Activated B cell treated with CpG ODN at 0.5 μM for 24 hours (primary cell): ENCODE data around the gene SLC4A2. TPM values are rescaled to one million over a fixed set of nuclear protein-coding genes. Genes with fewer than 3 reads are reported as not detected.

Source experiments
- ATAC-seq: fragments of 200-7000 bp; cut with Tn5 transposase; one replicate; pipeline ENCODE4 v1.10.0; 2021; ENCODE audit warnings: low read depth, mild to moderate bottlenecking, moderate library complexity
- CTCF ChIA-PET: fragments of 350-600 bp; sonication (Branson Sonifier 250); formaldehyde crosslinking; loops from one replicate; lab custom pipeline; 2021; ENCODE audit warnings: antibody characterized with exemption; lab: Charles Lee
- POLR2A ChIA-PET: fragments of 350-600 bp; sonication (Branson Sonifier 250); formaldehyde crosslinking; loops from one replicate; lab custom pipeline; 2021; ENCODE audit warnings: antibody characterized with exemption; lab: Charles Lee
- DNase-seq: peaks from one replicate; pipeline ENCODE4 v3.0.0; 2022
- H3K27ac Mint-ChIP-seq: one replicate; pipeline ENCODE4 v1.8.0; 2020; ENCODE audit warnings: mixed read lengths
- H3K27me3 Mint-ChIP-seq: one replicate; pipeline ENCODE4 v1.8.0; 2021; ENCODE audit warnings: mixed read lengths
- H3K36me3 Mint-ChIP-seq: one replicate; pipeline ENCODE4 v1.8.0; 2021; ENCODE audit warnings: low read depth, mixed read lengths
- H3K4me1 Mint-ChIP-seq: one replicate; pipeline ENCODE4 v1.8.0; 2021; ENCODE audit warnings: mixed read lengths
- H3K4me3 Mint-ChIP-seq: one replicate; pipeline ENCODE4 v1.8.0; 2020; ENCODE audit warnings: mild to moderate bottlenecking, mixed read lengths
- H3K9me3 Mint-ChIP-seq: one replicate; pipeline ENCODE4 v1.8.0; 2020; ENCODE audit warnings: mixed read lengths
- intact Hi-C: fragments of 100-400 bp; cut with micrococcal nuclease; formaldehyde crosslinking; loops from one replicate; pipeline ENCODE4 v1.15.1; 2024
- total RNA-seq: library from RNA; stranded (reverse); gene quantifications from 2 replicates; pipeline ENCODE4 v1.2.3, GENCODE V29; 2022
- TF ChIP-seq, protein P1 (sequence below): fragments of 200-600 bp; IDR thresholded peaks from one replicate; pipeline ENCODE4 v1.8.0; 2022; ENCODE audit warnings: antibody characterized with exemption, mild to moderate bottlenecking

Gene SLC4A2
- total RNA-seq, 1 donor from 2014 or later = 72.5 TPM

DNA sequence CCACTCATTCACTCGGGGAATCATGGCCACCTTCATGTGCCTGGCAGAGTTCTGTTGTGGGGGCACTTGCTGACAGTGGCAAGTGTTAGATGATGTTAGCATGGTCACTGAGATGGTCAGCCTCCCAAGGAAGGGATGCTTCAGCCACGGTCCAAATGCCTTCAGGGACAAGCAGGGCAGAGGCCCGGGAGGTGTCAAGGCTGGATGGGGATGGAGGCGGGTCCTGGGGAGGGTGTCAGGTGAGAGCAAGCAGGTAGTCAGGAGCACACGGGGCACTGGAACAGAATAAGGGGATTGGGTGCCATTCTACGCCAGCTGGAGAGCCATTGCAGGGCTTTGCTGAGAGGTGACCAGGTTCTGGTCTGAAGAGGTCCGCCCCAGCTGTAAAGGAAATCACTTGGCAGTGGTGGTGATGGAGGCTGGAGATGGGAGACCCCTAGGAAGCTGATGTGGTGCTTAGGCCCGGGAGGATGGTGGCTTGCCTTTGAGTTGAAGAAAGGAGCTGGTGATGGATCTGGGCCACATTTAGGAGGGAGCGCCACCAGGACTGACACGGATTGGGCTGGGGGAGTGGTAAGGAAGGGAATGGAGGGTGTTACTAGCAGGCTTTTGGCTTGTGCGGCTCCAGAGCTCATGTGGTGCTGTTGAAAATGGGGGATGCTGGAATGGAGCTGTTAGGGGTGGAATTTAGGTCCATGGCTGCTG is 51.0 kb downstream of the SLC4A2 start:
- no peak for ATAC-seq
- H3K4me1 Mint-ChIP-seq = no peaks in the 10 kb centered on the region
- no peaks in the 10 kb centered on the region for H3K9me3 Mint-ChIP-seq
- CTCF ChIA-PET = interaction anchor here (0.7 to 6.7 kb wide), 12 partner anchors 14 to 212 kb away, joined by 3 to 43 read pairs (median 4); partner anchors contain the start of gene ABCB8
- H3K36me3 Mint-ChIP-seq = no peaks in the 10 kb centered on the region
- intact Hi-C loops = no loop called here
- POLR2A ChIA-PET = interaction anchor here (1.6 kb wide), 1 partner anchor 52 kb away, joined by 5 read pairs; no protein-coding TSS in a partner anchor
- H3K4me3 Mint-ChIP-seq = no peak overlapping the region
- H3K27ac Mint-ChIP-seq = no peak overlapping the region
- H3K27me3 Mint-ChIP-seq = peaks cover 22% of the 10 kb centered on the region
- TF ChIP-seq, protein P1, sequence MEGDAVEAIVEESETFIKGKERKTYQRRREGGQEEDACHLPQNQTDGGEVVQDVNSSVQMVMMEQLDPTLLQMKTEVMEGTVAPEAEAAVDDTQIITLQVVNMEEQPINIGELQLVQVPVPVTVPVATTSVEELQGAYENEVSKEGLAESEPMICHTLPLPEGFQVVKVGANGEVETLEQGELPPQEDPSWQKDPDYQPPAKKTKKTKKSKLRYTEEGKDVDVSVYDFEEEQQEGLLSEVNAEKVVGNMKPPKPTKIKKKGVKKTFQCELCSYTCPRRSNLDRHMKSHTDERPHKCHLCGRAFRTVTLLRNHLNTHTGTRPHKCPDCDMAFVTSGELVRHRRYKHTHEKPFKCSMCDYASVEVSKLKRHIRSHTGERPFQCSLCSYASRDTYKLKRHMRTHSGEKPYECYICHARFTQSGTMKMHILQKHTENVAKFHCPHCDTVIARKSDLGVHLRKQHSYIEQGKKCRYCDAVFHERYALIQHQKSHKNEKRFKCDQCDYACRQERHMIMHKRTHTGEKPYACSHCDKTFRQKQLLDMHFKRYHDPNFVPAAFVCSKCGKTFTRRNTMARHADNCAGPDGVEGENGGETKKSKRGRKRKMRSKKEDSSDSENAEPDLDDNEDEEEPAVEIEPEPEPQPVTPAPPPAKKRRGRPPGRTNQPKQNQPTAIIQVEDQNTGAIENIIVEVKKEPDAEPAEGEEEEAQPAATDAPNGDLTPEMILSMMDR = no peak
- DNase-seq = no peak

DNA sequence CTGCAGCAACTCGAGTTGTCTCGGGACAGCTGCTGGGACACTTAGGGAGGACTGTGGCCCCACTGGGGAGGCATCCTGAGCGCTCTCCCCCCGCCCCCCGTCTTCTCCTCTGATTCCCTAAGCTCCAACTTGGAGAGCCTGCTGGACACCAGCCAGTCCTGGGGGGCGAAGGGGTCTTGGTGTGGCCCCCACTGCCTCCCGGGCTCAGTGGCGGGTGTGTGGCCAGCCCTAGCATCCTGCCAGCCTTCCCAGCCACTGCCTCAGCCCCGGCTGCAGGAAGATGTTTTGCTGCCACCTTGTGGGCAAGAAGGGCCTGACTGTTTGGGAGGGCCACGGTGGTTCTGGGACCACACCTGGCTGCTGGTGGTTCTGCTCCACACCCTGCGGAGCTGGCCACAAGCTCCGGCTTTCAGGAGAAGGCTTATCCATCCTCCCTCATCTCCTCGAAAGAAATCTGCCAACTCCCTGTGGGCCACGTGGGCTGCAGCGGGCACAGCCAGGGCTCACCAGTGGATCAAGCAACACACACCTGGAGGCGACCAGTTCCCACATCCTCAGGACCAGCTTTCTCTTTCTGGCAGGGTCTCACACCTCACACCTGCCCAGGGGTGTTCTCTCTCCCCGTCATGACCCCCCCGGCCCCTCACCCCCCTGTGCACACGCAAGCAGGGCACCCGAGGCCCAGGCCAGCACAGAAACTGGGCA is 51.7 kb downstream of the SLC4A2 start:
- no peaks in the 10 kb centered on the region for H3K36me3 Mint-ChIP-seq
- ChIA-PET CTCF (interaction anchor here (0.7 to 6.7 kb wide), 13 partner anchors 13 to 212 kb away, joined by 3 to 43 read pairs (median 3); partner anchors contain the start of gene ABCB8), POLR2A (interaction anchor here (1.6 kb wide), 1 partner anchor 52 kb away, joined by 5 read pairs; no protein-coding TSS in a partner anchor)
- peaks cover 2% of the 10 kb centered on the region for H3K4me1 Mint-ChIP-seq
- no peak overlapping the region for H3K4me3 Mint-ChIP-seq
- peaks cover 27% of the 10 kb centered on the region for H3K27me3 Mint-ChIP-seq
- TF ChIP-seq, protein P1 = no peak
- intact Hi-C loops = loop anchor here (1.0 kb wide), 7 partner anchors 23 to 333 kb away; partner anchors contain the start of genes ABCB8 and SLC4A2
- H3K27ac Mint-ChIP-seq = no peak overlapping the region
- ATAC-seq = peak; percentile 81
- H3K9me3 Mint-ChIP-seq = no peaks in the 10 kb centered on the region
- DNase-seq = peak; percentile 55

DNA sequence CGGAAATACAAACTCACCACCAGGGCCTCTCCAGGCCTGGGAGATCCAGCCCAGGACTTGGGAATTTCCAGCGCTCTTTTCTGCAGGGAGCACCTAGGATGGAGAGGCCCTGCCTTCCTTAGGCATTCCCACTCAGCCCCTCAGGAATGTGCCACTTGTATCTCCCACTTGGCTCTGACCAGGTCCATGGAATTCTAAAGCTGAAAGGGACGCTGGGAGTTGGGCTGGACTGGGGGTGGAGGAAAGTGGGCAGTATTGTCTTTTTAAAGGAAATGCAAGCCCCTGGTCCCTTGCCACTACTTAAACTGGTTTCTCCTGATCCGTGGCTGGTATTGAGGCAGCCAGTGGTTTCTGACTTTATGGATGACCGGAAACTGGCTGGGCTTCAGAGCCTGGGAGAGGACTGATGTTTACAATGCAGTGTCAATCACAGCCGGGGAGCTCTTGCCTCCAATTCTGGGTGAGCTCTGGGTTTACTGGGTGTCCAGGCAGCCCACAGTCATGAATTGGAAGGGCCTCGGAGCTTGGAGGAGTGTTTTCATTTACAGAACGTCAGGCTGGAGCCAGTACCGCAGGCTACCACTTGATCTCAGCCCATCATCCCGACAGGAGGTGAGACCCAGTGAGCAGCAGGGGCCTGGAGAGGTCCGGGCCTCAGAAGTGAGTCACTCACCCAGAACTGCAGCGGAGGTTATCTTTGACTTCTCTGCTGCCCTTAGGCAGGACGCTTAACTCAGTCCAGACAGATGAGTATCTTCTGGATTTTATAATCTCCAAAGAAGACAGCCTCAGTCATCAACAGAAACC is 54.2 kb downstream of the SLC4A2 start:
- CTCF ChIA-PET = interaction anchor here (1.0 to 6.7 kb wide), 3 partner anchors 10 to 215 kb away, joined by 3 to 43 read pairs (median 10); no protein-coding TSS in a partner anchor
- intact Hi-C loops = no loop called here
- peaks cover 2% of the 10 kb centered on the region for H3K4me1 Mint-ChIP-seq
- TF ChIP-seq, protein P1 = no peak
- no peaks in the 10 kb centered on the region for H3K36me3 Mint-ChIP-seq
- no peak overlapping the region for H3K27ac Mint-ChIP-seq
- DNase-seq (no peak), ATAC-seq (no peak)
- peaks cover 26% of the 10 kb centered on the region for H3K27me3 Mint-ChIP-seq
- no peaks in the 10 kb centered on the region for H3K9me3 Mint-ChIP-seq
- peak overlapping the region; percentile 11 for H3K4me3 Mint-ChIP-seq
- POLR2A ChIA-PET = no interaction called here

DNA sequence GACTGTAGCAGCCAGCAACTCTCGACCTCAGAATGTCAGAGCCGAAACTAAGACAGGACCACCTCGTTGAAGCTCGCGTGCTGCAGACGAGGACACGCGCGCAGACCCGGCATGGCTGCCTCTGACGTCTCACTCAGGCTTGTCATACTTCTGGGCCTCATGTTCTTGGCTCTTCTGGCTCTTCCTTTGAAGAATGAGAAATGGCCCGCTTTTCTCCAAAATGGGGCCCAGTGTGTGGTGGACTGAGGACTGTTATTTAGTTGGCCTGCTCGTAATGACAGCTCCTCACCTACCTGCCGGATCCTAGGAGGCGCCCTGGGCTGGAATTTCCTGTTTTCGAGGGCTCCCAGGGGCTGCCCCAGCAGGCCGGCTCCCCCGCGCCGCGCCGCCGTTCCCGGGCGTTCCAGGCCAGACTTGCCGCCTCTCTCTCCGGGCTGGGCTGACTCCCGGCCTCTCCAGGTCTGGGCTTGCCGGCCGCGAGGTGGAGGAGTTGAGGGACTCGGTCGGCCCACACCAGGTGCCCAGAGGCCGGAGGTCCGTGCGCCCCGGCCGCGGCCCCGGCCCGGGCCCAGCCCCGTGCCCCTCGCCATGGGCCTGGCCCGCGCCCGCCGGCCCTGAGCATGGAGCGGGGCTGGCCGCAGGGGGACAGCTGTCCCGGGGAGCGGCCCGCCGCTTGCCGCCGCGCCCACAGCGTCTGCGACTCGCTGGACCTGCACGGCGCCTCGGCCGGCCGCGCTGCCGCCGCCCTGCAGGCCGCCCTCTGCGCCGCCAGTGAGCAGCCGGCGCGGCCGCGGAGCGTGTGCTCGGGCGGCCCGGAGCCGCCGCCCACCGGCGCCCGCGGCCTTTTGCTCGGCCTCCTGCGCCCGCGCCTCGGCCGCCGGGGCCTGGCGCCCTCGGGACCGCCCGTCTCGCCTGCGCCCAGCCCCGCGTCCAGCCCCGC is 55.0 kb downstream of the SLC4A2 start:
- no peak overlapping the region for H3K4me3 Mint-ChIP-seq
- H3K4me1 Mint-ChIP-seq = peaks cover 2% of the 10 kb centered on the region
- ATAC-seq = no peak
- H3K9me3 Mint-ChIP-seq = no peaks in the 10 kb centered on the region
- intact Hi-C loops = no loop called here
- peaks cover 26% of the 10 kb centered on the region for H3K27me3 Mint-ChIP-seq
- no peak for DNase-seq
- no peaks in the 10 kb centered on the region for H3K36me3 Mint-ChIP-seq
- ChIA-PET CTCF (interaction anchor here (1.0 to 6.7 kb wide), 2 partner anchors 9 to 216 kb away, joined by 3 to 43 read pairs; no protein-coding TSS in a partner anchor), POLR2A (no interaction called here)
- H3K27ac Mint-ChIP-seq = no peak overlapping the region
- TF ChIP-seq, protein P1 = no peak
